Kidney epithelial cell (primary cell): ENCODE measurements around the gene PRLR. TPM values are rescaled to one million over a fixed set of nuclear protein-coding genes. Genes with fewer than 3 reads are reported as not detected.

Experiments used
- DNase-seq: peaks from one replicate; pipeline ENCODE4 v3.0.0-alpha.2; 2010; ENCODE audit warnings: low read depth
- H3K27me3 ChIP-seq: 2 replicates; pipeline ENCODE4 v1.6.0; 2011; ENCODE audit warnings: low read length; ENCODE audit not compliant: control insufficient read depth, insufficient read depth
- H3K36me3 ChIP-seq: 2 replicates; pipeline ENCODE4 v1.5.1; 2011; ENCODE audit warnings: low read length; ENCODE audit not compliant: control insufficient read depth, insufficient read depth
- H3K4me3 ChIP-seq: 2 replicates; pipeline ENCODE4 v1.5.1; 2011; ENCODE audit warnings: low read depth, mild to moderate bottlenecking, control low read depth, low read length
- CTCF ChIP-seq: IDR thresholded peaks from 2 replicates; pipeline ENCODE4 v1.5.1; 2011; ENCODE audit warnings: mild to moderate bottlenecking, moderate library complexity, low read length, control low read depth, inconsistent platforms; ENCODE audit not compliant: insufficient read depth, poor library complexity, severe bottlenecking
- total RNA-seq: library from RNA; depleted of rRNA; stranded (reverse); fragments of >200 nt; gene quantifications from 2 replicates; pipeline ENCODE4 v1.2.3, GENCODE V29; 2015

Gene PRLR
- total RNA-seq, 1 donor from 2014 or later, result 3.8 TPM

DNA sequence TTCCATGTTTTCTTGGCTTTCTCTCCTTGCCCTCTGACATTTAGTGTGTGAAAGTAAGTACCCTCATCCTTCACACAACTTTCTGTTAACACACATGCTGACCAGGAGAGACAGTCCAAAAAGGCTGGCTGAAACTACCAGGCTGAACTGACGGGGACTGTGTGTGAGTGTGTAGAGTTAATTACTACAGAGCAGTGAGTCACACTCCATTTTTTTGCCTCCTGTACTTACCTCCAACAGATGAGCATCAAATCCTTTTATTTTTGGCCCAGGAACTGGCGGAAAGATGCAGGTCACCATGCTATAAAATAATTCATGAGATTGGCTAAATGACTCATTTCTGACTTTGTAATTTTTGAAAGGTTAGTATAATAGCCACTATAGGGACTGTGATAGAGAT lies 162.3 kb downstream of the PRLR start:
- H3K27me3 ChIP-seq, result no peaks in the 10 kb centered on the region
- no peak for TF ChIP-seq CTCF
- DNase-seq, result no peak
- H3K36me3 ChIP-seq, result no peaks in the 10 kb centered on the region
- no peak overlapping the region for H3K4me3 ChIP-seq

DNA sequence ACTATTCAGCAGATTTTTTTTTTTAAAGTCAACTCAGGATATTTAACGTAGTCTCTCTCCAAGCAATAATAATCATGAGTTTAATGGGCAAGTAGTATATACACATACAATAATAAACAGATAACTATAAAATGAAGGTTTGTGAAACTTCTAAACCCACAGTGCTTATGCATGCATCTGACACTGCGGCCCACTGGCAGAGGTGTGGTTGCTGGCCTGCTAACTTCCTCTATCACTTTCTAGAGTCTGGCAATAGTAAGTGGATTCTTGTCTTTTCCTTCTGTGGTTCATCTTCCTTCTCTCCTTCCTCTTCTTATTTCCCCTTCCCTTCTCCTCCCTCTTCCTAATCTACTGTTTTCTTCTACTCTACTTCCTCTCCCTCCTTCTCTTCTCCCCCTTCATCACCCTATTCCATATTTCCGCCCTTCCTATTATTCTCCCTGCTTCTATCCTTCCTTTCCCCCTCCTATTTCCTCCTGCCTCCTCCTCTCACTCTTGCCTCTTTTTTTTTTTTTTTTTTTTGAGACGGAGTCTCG lies 164.0 kb downstream of the PRLR start:
- Histone ChIP-seq H3K27me3 (no peaks in the 10 kb centered on the region), H3K4me3 (no peak overlapping the region), H3K36me3 (no peaks in the 10 kb centered on the region)
- TF ChIP-seq CTCF, result no peak
- DNase-seq, result no peak

GRCh38 chr5:35063414-35063813 lies 166.9 kb downstream of the PRLR start:
- H3K36me3 ChIP-seq, result no peaks in the 10 kb centered on the region
- H3K27me3 ChIP-seq, result no peaks in the 10 kb centered on the region
- DNase-seq, result no peak
- no peak overlapping the region for H3K4me3 ChIP-seq
- no peak for TF ChIP-seq CTCF

GRCh38 chr5:35061211-35061770 lies 169.0 kb downstream of the PRLR start:
- H3K4me3 ChIP-seq, result no peak overlapping the region
- no peak for TF ChIP-seq CTCF
- no peaks in the 10 kb centered on the region for H3K36me3 ChIP-seq
- H3K27me3 ChIP-seq, result no peaks in the 10 kb centered on the region
- no peak for DNase-seq

DNA sequence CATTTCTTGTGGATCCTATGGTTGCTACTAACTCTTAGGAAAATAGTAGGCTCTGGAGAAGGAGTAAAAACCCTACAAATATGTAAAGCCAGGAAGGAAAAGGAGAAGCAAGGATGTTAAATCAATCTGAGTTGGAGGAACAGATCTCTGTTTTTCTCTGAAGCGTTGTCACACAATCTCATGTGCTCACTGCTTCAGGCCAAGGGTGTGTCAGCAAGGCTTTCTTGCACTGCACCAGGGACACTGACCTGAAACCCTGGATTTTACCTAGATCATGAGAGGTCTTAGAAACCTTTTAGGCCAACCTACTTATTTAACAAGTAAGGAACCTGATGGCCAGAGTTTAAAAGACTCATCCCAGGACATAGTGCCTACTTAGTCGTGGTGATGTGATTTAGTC lies 170.1 kb downstream of the PRLR start:
- no peak for DNase-seq
- no peak for TF ChIP-seq CTCF
- Histone ChIP-seq H3K4me3 (no peak overlapping the region), H3K36me3 (no peaks in the 10 kb centered on the region), H3K27me3 (no peaks in the 10 kb centered on the region)

DNA sequence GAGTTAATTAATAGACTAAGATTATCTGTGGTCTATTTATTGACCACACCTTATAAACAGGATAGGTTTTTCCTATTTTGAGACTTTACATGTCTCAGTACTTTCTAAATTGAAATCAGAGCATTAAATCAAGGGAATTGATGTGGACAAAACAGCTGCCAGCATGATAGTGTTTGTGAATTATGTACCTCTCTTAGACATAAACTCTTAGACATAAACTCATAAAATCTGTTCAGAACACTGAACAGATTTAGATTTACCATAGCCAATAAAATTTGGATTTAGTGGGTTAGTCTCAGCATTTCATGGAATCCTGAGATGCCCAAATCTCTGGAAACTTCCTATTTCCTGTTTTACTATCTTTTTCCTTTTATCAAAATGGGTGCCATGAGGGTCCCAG lies 171.0 kb downstream of the PRLR start:
- no peak for TF ChIP-seq CTCF
- no peaks in the 10 kb centered on the region for H3K27me3 ChIP-seq
- no peak overlapping the region for H3K4me3 ChIP-seq

More for the DNA sequence above, 171.0 kb downstream of the PRLR start:
- no peaks in the 10 kb centered on the region for H3K36me3 ChIP-seq
- no peak for DNase-seq
